Mononuclear cell (primary cell): ENCODE measurements around the gene RSPH1. TPM values are rescaled to one million over a fixed set of nuclear protein-coding genes. Genes with fewer than 3 reads are reported as not detected.

Source experiments
- H3K27me3 ChIP-seq: 2 replicates; pipeline ENCODE4 v1.6.0; 2011; ENCODE audit warnings: low read length, control low read depth; ENCODE audit not compliant: insufficient read depth
- H3K4me1 ChIP-seq: 2 replicates; pipeline ENCODE4 v1.5.1; 2011; ENCODE audit warnings: mild to moderate bottlenecking, low read length, control low read depth; ENCODE audit not compliant: insufficient read depth
- H3K4me3 ChIP-seq: 2 replicates; pipeline ENCODE4 v1.5.1; 2011; ENCODE audit warnings: mild to moderate bottlenecking, low read length, moderate library complexity
- H3K9me3 ChIP-seq: 2 replicates; pipeline ENCODE4 v1.5.1; 2011; ENCODE audit warnings: low read depth, mild to moderate bottlenecking, control low read depth, low read length
- total RNA-seq: library from RNA; depleted of rRNA; stranded (reverse); fragments of >200 nt; gene quantifications from one replicate; pipeline ENCODE4 v1.2.3, GENCODE V29; 2012

Gene RSPH1
- total RNA-seq, 1 donor: 0.10 TPM

DNA sequence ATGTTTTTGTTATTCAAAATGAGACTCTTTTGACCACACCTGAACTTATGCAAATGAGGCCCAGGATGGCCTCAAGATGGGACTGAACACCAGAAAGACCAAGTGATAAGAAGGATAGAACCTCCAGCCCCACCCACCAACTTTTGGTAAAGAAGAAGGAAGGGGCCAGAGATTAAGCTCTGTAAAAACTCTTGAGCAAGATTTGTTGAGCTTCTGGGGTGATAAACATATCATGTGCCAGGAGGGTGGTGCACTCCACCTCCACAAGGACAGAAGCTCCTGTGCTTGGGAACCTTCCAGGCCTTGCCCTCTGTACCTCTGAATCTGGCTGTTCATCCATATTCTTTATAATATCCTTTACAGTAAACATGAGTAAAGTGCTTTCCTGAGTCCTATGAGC is 5.3 kb downstream of the RSPH1 start:
- Histone ChIP-seq H3K27me3 (no peaks in the 10 kb centered on the region), H3K4me3 (no peak overlapping the region), H3K4me1 (peaks cover 4% of the 10 kb centered on the region), H3K9me3 (no peaks in the 10 kb centered on the region)

DNA sequence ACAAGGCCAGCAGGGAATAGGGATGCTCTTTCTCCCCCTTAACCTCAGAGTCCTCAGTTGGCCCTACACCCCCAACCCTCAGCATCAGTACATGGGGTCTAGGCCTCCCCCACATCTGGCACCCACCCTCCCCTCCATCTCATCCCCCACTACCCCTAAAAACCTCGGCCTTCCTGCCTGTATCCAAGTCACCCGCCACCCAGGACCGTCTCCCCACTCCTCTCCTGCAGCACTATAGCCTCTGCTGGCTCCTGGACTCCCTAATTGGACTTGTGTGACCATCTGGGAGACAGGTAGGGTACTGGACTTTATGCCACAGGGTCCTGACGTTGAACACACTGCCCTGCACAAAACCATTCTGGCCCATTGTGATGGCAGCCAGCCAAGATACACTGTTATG is 6.0 kb downstream of the RSPH1 start:
- Histone ChIP-seq H3K9me3 (no peaks in the 10 kb centered on the region), H3K4me3 (no peak overlapping the region), H3K27me3 (no peaks in the 10 kb centered on the region), H3K4me1 (no peaks in the 10 kb centered on the region)

DNA sequence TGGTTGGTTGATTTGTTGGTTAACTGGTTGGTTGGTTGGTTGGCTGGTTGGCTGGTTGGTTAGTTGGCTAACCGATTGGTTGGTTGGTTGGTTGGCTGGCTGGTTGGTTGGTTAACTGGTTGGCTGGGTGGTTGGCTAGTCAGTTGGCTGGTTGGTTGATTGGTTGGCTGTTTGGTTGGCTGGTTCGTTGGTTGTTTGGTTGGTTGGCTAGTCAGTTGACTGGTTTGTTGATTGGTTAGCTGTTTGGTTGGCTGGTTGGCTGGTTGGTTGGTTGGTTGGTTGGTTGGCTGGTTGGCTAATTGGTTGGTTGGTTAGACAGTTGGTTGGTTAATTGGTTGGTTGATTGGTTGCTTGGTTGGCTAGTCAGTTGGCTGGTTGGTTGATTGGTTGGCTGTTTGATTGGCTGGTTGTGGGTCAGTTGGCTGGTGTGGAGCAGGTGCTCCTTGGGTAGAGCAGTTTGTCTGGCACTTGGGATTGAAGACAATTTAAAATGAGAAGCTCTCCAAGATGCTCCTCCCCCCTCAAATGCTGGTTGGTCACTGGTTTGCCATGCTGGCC is 6.9 kb downstream of the RSPH1 start:
- H3K27me3 ChIP-seq: no peaks in the 10 kb centered on the region
- no peaks in the 10 kb centered on the region for H3K4me1 ChIP-seq
- no peaks in the 10 kb centered on the region for H3K9me3 ChIP-seq
- H3K4me3 ChIP-seq: no peak overlapping the region

DNA sequence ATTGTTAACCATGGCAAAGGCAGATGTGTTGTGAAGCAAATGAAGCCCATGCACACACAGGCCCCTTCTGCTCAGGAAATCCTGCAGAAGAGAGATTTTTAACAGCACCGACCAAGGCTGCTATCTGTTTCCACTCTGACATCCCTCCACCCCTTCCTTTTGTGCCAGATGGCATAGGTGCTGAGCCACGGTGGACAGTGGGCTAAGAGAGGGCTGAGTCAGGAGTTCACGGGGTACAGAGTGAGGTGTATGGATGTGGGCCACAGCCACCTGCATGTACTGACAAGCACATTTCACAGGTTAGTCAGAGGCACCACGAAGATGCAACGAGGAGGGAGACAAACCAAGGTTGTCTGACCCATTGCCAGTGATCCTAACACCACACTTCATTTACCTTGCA is 9.5 kb downstream of the RSPH1 start:
- H3K4me1 ChIP-seq: no peaks in the 10 kb centered on the region
- H3K4me3 ChIP-seq: no peak overlapping the region
- H3K9me3 ChIP-seq: no peaks in the 10 kb centered on the region
- no peaks in the 10 kb centered on the region for H3K27me3 ChIP-seq

DNA sequence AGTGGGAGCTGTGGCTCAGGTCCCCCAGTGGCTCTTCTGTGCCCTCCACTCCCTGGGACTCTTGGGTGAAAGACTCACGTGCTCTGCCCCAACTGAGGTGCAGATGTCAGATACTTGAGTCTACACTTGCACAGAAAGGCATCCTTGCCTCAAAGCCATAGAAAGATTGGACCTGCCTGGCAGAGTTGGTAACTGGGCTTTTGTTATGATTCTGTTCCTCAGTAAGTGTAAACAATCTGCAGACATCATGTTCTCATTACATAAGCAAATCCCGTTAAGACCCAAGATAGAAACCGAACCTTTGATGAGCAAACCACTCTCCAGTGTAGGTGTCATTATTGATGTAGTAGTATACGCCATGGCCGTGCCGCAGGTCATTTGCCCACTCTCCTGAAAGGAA is 10.0 kb downstream of the RSPH1 start:
- H3K9me3 ChIP-seq: no peaks in the 10 kb centered on the region
- no peaks in the 10 kb centered on the region for H3K27me3 ChIP-seq
- no peak overlapping the region for H3K4me3 ChIP-seq
- H3K4me1 ChIP-seq: no peaks in the 10 kb centered on the region

DNA sequence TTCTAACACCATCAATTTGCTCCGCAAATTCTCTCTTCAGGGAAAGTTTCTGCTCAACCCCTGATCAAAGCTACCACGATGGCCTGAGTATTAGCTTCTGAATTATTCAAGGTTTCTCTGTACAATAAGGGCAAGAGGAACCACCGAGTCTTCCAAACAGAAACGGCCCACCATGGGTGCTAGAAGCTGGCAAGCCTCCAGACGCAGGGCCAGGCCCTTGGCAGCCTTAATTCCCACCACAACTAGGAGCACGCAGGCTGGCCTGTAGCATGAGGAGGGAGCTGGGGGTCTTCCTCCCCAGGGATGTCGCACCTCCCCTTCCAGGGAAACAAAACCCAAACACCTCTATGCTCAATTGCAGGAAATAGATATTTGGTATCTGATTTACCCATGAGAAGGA is 11.1 kb downstream of the RSPH1 start:
- Histone ChIP-seq H3K9me3 (no peaks in the 10 kb centered on the region), H3K4me1 (no peaks in the 10 kb centered on the region), H3K27me3 (no peaks in the 10 kb centered on the region), H3K4me3 (no peak overlapping the region)

DNA sequence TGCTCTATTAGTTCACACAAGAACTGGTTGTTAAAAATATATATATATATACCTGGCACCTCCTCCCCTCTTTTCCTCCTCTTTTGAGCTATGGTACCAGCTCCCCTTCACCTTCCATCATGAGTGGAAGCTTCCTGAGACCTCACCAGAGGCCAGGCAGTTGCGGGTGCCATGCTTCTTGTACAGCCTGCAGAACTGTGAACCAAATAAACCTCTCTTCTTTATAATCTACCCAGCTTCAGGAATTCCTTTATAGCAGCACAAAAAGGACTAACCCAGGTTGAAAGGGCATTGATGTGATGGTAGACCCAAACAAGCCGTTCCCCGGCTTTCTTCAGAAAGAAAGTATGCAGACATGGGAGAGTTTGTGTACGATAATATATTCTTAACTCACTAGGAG is 14.9 kb downstream of the RSPH1 start:
- Histone ChIP-seq H3K9me3 (no peaks in the 10 kb centered on the region), H3K4me1 (no peaks in the 10 kb centered on the region), H3K27me3 (no peaks in the 10 kb centered on the region), H3K4me3 (no peak overlapping the region)

DNA sequence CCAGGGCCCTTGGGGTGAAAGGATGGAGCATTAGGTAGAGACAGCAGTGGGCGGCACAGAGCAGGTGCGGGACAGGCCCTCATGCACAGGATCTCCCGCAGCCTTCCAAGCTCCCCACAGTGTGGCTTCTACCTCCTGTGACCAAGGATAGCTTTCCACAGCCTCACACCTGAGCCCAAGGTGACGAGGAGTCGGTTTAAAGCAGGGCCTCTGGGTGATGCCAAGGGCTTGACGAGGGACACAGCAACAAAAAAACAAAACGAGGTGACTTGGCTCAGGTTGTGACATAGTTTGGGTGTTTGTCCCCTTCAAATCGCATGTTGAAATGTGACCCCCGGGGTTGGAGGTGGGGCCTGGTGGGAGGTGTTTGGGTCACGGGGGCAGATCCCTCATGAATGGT is 15.3 kb downstream of the RSPH1 start:
- no peaks in the 10 kb centered on the region for H3K4me1 ChIP-seq
- no peaks in the 10 kb centered on the region for H3K9me3 ChIP-seq
- no peaks in the 10 kb centered on the region for H3K27me3 ChIP-seq
- H3K4me3 ChIP-seq: no peak overlapping the region

DNA sequence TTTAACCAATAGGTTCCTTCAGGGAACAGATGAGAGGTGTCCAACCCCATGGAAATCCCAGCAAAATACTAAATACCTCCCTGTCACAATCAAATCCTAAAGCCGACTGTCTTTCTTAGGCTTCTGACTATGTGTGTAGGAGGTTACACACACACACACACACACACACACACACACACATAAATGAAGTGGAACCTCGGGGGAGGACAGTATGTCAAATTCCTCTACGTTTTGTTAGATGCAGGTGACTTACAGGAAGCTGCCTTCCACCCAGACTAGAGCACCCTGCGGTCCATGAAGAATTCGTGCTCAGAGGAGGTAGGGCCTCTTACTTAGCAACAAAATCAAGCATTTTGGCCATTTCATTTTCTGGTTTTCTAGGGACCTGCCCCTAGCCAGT is 16.4 kb downstream of the RSPH1 start:
- no peaks in the 10 kb centered on the region for H3K27me3 ChIP-seq
- H3K4me3 ChIP-seq: no peak overlapping the region
- H3K9me3 ChIP-seq: no peaks in the 10 kb centered on the region
- no peaks in the 10 kb centered on the region for H3K4me1 ChIP-seq

DNA sequence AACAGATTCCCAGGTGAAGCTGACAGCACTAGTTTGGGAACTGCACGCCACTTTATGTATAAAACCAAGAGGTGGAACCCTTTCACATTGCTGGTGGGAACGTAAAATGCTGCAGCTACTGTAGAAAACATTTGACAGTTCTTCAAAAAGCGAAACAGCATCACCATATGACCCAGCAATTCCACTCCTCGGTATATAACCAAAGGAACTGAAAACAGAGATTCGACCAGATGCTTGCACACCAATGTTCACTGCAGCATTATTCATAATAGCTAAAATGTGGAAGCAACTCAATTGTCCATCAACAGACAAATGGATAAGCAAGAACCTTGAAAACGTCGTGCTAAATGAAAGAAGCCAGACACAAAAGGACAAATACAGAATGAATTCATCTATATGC is 17.5 kb downstream of the RSPH1 start:
- Histone ChIP-seq H3K9me3 (no peaks in the 10 kb centered on the region), H3K4me3 (no peak overlapping the region), H3K27me3 (no peaks in the 10 kb centered on the region), H3K4me1 (no peaks in the 10 kb centered on the region)

DNA sequence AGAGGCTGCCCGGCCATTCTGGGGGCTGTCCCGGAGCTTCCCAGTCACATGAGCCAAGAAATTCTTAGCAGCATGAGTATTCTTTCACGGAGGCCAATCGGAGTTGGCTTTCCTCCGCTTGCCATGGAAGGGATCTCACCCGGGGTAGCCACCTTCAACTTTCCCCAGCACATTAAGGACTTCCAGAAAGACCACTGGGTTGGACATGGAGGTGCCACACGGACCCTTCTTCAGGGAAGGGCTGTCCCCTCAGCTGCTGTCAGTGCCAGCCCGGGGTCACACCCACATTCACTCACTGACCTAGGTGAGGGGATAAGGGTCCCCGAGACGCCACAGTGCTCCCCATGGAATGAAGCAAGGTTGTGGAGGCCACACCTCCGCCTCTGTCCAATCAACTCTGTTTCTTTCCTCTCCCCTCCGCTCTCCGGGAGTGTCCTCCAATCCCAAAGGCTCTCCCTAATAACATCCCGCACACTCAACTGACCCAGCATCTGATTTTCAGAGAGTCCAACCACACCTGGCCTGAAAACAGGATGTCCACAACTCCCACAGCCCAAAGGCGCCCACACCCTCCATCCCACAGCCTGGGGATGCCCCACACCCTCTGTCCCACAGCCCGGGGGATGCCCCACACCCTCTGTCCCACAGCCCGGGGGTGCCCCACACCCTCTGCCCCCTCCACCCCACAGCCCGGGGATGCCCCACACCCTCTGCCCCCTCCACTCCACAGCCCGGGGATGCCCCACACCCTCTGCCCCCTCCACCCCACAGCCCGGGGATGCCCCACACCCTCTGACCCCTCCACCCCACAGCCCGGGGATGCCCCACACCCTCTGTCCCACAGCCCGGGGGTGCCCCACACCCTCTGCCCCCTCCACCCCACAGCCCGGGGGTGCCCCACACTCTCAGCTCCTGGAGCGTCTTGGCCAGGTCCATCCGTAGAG is 19.4 kb downstream of the RSPH1 start:
- Histone ChIP-seq H3K27me3 (no peaks in the 10 kb centered on the region), H3K4me3 (no peak overlapping the region), H3K4me1 (no peaks in the 10 kb centered on the region), H3K9me3 (no peaks in the 10 kb centered on the region)

DNA sequence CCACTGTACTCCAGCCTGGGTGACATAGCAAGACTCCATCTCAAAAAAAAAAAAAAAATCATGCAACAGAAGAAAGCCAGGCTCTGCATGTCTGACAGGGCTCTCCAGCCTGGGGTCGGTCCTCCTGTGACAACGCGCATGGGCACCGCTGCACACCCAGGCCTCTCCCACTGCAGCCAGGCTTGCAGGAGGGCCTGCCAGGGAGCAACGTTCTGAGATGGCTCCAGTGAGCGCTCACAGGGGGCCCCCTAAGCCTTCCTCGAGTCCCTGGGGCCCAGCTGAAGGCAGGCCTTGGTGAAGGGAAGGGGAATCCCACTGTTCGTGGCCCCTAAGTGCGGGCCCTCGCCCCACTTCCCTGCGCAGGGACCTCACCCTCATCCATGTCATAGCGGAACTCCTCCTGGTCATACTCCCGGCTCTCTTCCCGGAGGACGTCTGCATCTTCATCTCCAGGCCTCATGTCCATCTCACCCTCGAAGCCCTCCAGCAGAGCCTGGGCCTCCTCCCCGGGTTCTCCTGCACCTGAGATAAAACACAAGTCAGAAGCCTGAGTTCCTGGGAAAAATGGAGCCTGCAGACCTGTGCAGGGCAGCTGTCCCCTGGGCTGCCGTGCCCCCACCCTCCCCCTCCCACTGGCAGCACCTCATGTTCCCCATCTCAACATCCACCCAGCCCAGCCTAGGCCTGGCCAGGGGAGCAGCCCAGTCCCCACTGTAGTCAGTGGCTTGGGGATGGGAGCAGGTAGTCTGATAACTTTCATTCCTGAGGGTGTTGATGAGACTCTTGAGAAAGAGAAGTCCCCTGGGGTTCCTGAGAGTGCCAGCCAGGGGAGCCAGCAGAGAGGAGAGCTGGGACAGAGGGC is 20.3 kb downstream of the RSPH1 start:
- Histone ChIP-seq H3K9me3 (no peaks in the 10 kb centered on the region), H3K27me3 (no peaks in the 10 kb centered on the region), H3K4me1 (no peaks in the 10 kb centered on the region), H3K4me3 (no peak overlapping the region)

DNA sequence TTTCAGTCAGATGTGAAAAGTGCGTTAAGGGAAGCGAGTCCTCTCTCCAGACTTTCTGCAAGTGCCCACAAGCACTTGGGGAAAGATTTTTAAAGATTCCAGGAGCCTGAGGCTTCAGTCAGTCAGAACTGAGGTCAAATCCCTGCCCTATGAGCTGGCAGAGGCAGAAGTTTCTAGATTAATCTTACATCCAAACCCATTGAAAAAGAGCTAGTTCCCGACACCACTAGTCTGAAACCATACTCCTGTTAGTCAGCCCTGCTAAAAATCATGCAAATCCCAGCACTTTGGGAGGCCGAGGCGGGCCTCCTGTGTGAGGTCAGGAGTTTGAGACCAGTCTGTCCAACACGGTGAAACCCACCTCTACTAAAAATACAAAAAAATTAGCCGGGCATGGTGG is 21.0 kb downstream of the RSPH1 start:
- H3K4me1 ChIP-seq: no peaks in the 10 kb centered on the region
- no peaks in the 10 kb centered on the region for H3K27me3 ChIP-seq
- H3K9me3 ChIP-seq: no peaks in the 10 kb centered on the region
- H3K4me3 ChIP-seq: no peak overlapping the region

DNA sequence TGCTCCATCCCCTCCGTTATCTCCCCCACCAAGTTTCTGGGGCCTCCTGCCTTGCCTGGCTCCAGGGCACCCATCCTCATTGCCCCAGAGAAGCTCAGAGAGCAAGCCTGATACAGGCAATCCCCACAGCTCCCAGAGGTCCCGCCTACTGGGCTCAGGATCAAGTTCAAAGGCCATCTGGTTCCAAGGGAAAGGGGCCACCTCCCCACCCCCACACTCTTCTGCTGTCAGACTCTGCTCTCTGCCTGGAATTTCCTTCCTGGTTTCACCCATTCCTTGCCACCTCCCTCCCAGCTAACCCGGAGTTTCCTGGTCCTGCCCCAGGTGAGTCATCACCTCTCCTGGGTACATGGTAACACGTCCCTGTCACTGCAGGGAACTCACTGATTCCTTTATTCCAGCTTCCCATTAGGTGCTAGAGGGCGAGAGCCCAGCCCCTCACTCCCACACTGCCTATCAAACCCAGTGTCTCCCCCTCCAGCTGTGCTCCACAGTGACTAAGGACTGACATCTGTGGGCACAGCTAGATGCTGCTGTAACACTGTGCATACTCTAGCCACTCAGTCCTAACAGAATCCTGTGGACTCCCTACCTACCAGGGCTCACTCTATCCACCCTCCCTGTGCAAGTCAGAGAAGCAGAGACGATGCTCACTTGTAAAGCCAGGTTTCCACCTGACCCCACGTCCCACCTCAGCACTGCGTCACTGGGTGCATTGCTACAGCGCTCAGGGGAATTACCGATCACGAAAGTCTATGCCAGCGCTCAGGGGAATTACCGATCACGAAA is 21.8 kb downstream of the RSPH1 start:
- no peak overlapping the region for H3K4me3 ChIP-seq
- H3K9me3 ChIP-seq: no peaks in the 10 kb centered on the region
- no peaks in the 10 kb centered on the region for H3K4me1 ChIP-seq
- no peaks in the 10 kb centered on the region for H3K27me3 ChIP-seq
